ENCODE measurements around the gene C2CD2L. TPM values are rescaled to one million over a fixed set of nuclear protein-coding genes. Genes with fewer than 3 reads are reported as not detected.

The C2CD2L gene
- polyA plus RNA-seq, 3 donors: 3.8 to 60.2 (median 6.4) TPM

GRCh38 chr11:119115484-119116234 lies 8.5 kb downstream of the C2CD2L start:
- TF ChIP-seq, protein P1, sequence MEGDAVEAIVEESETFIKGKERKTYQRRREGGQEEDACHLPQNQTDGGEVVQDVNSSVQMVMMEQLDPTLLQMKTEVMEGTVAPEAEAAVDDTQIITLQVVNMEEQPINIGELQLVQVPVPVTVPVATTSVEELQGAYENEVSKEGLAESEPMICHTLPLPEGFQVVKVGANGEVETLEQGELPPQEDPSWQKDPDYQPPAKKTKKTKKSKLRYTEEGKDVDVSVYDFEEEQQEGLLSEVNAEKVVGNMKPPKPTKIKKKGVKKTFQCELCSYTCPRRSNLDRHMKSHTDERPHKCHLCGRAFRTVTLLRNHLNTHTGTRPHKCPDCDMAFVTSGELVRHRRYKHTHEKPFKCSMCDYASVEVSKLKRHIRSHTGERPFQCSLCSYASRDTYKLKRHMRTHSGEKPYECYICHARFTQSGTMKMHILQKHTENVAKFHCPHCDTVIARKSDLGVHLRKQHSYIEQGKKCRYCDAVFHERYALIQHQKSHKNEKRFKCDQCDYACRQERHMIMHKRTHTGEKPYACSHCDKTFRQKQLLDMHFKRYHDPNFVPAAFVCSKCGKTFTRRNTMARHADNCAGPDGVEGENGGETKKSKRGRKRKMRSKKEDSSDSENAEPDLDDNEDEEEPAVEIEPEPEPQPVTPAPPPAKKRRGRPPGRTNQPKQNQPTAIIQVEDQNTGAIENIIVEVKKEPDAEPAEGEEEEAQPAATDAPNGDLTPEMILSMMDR (IDR thresholded peaks at IDR 0.05): no peak
- H3K4me3 Mint-ChIP-seq: peak overlapping the region; percentile 93 to 96
- Histone ChIP-seq H3K27me3 (ENCODE audit: control insufficient read depth in 2 of 2, insufficient read depth in 2 of 2, low read length in 2 of 2) (no peaks in the 10 kb centered on the region), H3K4me2 (replicated peaks; ENCODE audit: extremely low read depth, low read length, poor library complexity, severe bottlenecking) (peak overlapping the region; percentile 80), H3K4me3 (replicated peaks in 1 of 3; ENCODE audit: low read depth in 2 of 3, low read length in 3 of 3) (peak overlapping the region; percentile 37 to 77 (median 64)), H3K27ac (ENCODE audit: low read depth in 1 of 2, low read length in 2 of 2) (peak overlapping the region; percentile 83 to 94), H3K36me3 (replicated peaks in 1 of 2; ENCODE audit: control insufficient read depth in 1 of 2, insufficient read depth in 2 of 2, low read length in 2 of 2) (peaks cover 46 to 66% of the 10 kb centered on the region in 2 donors), H3K4me1 (ENCODE audit: control insufficient read depth in 1 of 2, insufficient read depth in 2 of 2, low read length in 2 of 2) (peaks cover 38 to 44% of the 10 kb centered on the region in 2 donors), H3K9ac (ENCODE audit: insufficient read depth, low read length, poor library complexity, severe bottlenecking) (peak overlapping the region; percentile 54), H3K9me3 (replicated peaks in 1 of 2; ENCODE audit: control insufficient read depth in 1 of 2, insufficient read depth in 1 of 2, low read length in 2 of 2) (no peaks in the 10 kb centered on the region), H3K79me2 (ENCODE audit: insufficient read depth, low read length) (peaks cover 36% of the 10 kb centered on the region), H4K20me1 (ENCODE audit: insufficient read depth, low read length) (peaks cover 16% of the 10 kb centered on the region), H2AFZ (ENCODE audit: insufficient read depth, low read depth, low read length, poor library complexity, severe bottlenecking) (peak overlapping the region; percentile 81)
- peaks cover 0 to under 1% (median 0%) of the 10 kb centered on the region in 3 donors for H3K27me3 Mint-ChIP-seq (ENCODE audit: low read depth in 3 of 3)
- 9% methylated on average over 19 of the region's 24 CpGs for WGBS (ENCODE audit: insufficient coverage)
- DNase-seq: peak; percentile 80 to 90 (median 89)
- peak overlapping the region; percentile 95 to 99 (median 98) for H3K27ac Mint-ChIP-seq
- peaks cover 54 to 70% of the 10 kb centered on the region in 2 donors for H3K36me3 Mint-ChIP-seq
- H3K4me1 Mint-ChIP-seq: peaks cover 44% of the 10 kb centered on the region
- H3K9me3 Mint-ChIP-seq: no peaks in the 10 kb centered on the region
- intact Hi-C loops (cut with micrococcal nuclease): no loop called here

DNA sequence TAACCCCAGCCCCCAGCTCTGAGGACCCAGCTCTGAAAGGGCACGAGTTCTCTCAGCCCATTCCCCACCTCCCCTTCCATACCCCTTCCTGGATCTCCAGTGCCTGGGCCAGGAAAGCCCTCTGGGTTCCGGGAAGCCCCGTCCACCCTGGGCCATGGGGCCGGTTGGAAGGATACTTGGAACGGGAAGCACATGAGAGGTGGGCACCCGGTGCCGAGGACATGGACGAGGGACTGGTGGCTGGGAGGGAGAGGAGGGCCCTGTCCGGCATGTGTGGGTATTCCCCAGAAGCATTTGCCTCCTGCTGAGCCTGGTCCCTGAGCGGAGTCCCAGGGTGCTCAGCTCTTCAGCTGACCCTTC lies 9.1 kb downstream of the C2CD2L start:
- Histone ChIP-seq H3K27me3 (ENCODE audit: control insufficient read depth in 2 of 2, insufficient read depth in 2 of 2, low read length in 2 of 2) (no peaks in the 10 kb centered on the region), H3K4me2 (replicated peaks; ENCODE audit: extremely low read depth, low read length, poor library complexity, severe bottlenecking) (peak overlapping the region; percentile 80)
- peaks cover 46% of the 10 kb centered on the region for H3K4me1 Mint-ChIP-seq

More for the DNA sequence above, 9.1 kb downstream of the C2CD2L start:
- H3K9ac ChIP-seq (ENCODE audit: insufficient read depth, low read length, poor library complexity, severe bottlenecking): peak overlapping the region; percentile 54
- H3K9me3 ChIP-seq (replicated peaks in 1 of 2; ENCODE audit: control insufficient read depth in 1 of 2, insufficient read depth in 1 of 2, low read length in 2 of 2): no peaks in the 10 kb centered on the region
- intact Hi-C loops (cut with micrococcal nuclease): no loop called here
- H2AFZ ChIP-seq (ENCODE audit: insufficient read depth, low read depth, low read length, poor library complexity, severe bottlenecking): peak overlapping the region; percentile 81
- H3K4me1 ChIP-seq (ENCODE audit: control insufficient read depth in 1 of 2, insufficient read depth in 2 of 2, low read length in 2 of 2): peaks cover 42 to 46% of the 10 kb centered on the region in 2 donors
- WGBS (ENCODE audit: insufficient coverage): 90% methylated on average over 7 of the region's 10 CpGs
- Mint-ChIP-seq H3K27ac (peak overlapping the region; percentile 95 to 99 (median 98)), H3K36me3 (peaks cover 48 to 65% of the 10 kb centered on the region in 2 donors), H3K9me3 (no peaks in the 10 kb centered on the region), H3K4me3 (peak overlapping the region; percentile 93 to 96), H3K27me3 (ENCODE audit: low read depth in 3 of 3) (peaks cover 0 to 5% (median 0%) of the 10 kb centered on the region in 3 donors)
- TF ChIP-seq, protein P1 (IDR thresholded peaks at IDR 0.05): no peak
- no peak for DNase-seq
- peaks cover 11% of the 10 kb centered on the region for H4K20me1 ChIP-seq (ENCODE audit: insufficient read depth, low read length)
- H3K4me3 ChIP-seq (replicated peaks in 1 of 3; ENCODE audit: low read depth in 2 of 3, low read length in 3 of 3): peak overlapping the region in 2 of 3 experiments; percentile 37 to 77
- H3K27ac ChIP-seq (ENCODE audit: low read depth in 1 of 2, low read length in 2 of 2): peak overlapping the region; percentile 83 to 94
- H3K36me3 ChIP-seq (replicated peaks in 1 of 2; ENCODE audit: control insufficient read depth in 1 of 2, insufficient read depth in 2 of 2, low read length in 2 of 2): peaks cover 41 to 60% of the 10 kb centered on the region in 2 donors
- H3K79me2 ChIP-seq (ENCODE audit: insufficient read depth, low read length): peaks cover 31% of the 10 kb centered on the region
